ENCODE measurements around the gene SLC6A3.
"Not testable (repeated sequence)": the region's sequence is repeated elsewhere in the genome, so short reads cannot be mapped to it uniquely, and the experiment has no call there.

The SLC6A3 gene

DNA sequence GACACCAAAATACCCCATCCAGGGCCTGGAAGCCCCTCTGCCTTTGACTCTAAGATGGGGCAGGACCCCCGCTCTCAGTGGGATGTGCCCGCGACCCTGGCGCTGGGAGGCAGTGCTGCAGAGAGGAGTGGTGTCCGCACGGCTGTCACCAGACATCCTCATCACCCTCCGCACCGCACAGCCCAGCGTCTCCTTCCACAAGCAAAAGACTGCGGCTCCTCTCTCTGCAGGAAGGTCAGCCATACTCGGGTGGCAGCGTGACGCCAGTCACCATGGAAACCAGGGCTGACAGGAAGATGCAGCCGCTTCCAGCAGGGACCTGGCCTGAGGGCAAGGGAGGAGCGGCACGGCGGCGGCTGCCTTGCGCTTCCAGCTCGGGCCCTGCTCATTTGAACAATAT is 17.1 kb upstream of the SLC6A3 start:
- DNase-seq = no peak

DNA sequence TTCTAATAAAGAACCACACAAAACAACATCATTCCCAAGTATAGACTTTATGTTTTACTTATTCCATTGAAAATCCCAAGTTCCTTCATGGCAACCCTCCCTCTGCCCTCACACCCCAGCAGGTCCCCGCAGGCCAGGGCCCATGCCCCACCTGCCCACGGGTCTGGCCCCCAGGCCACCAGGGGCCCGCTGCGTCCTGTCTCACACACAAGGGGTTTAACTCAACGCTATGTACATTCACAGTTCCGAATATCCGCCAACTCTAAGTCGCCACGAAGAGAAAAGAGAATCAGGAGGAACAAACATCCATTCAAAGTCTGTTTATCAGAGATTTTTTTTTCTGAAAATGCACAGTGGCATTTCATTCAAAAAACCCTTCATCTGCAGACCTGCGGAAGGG is 16.2 kb upstream of the SLC6A3 start:
- DNase-seq = no peak

DNA sequence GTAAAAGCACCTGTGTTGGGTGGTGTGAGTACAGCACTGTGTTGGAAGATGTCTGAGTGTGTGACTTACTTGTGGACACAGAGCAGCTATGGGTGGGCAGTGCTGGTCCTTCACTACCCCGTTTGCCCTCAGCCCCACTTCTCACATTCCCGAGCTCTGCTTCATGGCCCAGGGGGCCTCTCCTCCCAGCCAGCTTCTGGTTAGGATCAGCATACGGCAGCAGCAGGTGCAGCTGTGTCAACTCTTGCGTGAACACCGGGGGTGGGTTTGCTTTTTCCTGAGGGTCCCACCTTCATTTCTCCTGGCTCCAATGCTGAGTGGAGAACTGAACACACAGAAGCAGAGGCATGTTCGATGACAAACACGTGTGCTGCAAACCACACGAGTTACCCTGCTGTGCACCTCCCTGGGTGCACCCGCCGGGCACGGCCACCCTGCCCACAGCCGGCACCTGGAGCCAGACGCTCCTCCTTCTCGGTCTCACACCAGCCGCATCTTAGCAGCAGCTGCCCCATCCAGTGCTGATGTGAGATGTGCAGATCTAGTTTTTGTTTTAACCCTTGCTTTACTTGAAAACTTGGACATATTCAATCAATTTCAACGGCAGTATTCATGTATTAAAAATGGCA is 14.9 kb upstream of the SLC6A3 start:
- no peak for DNase-seq

DNA sequence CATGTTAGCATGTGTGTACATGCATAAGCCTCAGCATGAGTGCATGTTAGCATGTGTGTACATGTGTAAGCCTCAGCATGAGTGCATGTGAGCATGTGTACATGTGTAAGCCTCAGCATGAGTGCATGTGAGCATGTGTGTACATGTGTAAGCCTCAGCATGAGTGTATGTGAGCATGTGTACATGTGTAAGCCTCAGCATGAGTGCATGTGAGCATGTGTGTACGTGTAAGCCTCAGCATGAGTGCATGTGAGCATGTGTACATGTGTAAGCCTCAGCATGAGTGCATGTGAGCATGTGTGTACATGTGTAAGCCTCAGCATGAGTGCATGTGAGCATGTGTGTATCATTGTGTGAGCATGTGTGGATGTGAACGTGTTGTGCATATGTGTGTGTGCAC is 14.2 kb upstream of the SLC6A3 start:
- not testable (repeated sequence) for DNase-seq

DNA sequence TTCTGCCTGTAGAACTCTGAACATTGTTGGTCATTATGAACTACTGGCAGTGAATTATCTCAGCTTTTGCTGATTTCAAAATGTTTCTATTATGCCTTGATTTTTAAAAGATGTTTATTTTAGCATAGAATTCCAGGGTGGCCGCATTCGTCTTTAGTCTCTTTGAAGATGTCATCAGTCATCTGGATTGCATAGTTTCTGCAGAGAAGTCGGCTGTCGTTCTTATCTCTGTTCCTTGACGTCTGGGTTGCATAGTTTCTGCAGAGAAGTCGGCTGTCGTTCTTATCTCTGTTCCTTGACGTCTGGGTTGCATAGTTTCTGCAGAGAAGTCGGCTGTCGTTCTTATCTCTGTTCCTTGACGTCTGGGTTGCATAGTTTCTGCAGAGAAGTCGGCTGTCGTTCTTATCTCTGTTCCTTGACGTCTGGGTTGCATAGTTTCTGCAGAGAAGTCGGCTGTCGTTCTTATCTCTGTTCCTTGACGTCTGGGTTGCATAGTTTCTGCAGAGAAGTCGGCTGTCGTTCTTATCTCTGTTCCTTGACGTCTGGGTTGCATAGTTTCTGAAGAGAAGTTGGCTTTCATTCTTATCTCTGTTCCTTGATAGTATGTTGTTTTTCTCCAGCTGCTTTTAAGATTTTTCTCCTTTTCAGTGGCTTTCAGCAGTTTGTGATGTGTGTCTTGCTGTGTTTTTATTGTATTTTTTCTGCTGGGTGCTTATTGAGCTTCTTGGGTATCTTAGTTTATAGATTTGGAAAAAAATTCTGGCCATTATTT is 11.1 kb upstream of the SLC6A3 start:
- DNase-seq = not testable (repeated sequence)

DNA sequence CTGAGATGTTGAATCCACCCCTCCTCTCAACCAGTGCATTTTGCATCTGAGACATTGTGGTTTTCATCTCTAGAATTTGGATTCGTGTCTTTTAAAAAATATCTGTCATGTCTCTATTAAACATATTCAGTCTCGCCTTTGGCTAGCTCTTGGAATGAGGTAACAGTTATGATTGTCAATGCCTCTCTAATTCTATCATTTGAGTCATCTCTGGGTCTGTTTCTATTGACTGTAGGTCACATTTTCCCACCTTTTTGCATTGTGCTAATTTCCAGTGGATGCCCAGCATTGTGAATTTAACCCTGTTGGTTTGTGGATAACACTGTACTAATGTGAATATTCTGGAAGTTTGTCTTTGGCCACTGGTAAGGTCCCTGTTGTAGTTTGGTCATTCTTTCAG is 8.4 kb upstream of the SLC6A3 start:
- no peak for DNase-seq

DNA sequence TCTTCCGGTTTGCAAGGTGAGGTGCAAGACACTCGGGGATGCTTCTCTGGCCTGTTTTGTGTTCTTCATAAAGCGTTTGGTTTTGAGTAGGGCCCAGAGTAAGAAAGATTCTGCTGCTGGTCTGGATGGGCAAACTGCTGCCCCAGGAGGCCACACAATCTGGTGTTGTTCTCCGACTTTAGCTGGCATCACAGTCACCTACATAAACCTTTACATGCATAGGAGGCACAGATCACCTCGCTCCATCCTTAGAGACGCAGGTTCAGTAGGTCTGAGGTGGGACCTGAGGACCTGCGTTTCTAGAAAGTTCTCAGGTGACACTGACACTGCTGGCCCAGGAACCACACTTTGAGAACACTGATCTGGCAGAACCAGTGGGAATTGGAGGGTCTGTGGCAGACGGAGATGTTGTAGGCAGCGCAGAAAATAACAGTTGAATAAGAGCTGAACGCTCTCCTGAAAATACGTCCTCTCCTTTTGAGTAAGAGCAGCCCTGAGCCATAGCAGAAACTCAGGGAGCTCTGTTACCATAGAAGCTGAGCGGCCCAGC is 3.9 kb upstream of the SLC6A3 start:
- DNase-seq = no peak

DNA sequence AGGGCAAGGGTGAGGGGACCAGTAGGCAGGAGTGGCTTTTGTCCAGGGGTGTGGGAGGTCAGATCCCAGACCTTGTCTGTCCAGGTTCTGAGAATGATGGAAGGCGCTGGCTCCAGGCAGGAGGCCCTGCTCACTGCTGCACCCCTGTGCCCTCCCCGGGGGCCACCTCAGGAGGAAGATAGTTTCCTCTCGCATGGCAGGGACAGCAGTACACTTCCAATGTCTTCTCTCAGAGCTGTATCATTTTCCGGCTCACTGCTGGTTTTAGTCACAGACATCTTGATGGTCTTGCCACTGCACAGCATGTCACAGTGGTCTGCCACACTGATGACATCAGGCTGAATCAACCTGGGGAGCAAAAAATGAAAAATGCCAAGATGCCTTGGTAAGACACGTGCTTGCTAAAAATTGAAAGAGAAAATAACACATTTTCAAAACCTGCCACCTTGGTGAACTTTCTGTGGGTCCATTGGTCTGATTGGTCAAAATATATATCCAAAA is 3.3 kb upstream of the SLC6A3 start:
- no peak for DNase-seq

DNA sequence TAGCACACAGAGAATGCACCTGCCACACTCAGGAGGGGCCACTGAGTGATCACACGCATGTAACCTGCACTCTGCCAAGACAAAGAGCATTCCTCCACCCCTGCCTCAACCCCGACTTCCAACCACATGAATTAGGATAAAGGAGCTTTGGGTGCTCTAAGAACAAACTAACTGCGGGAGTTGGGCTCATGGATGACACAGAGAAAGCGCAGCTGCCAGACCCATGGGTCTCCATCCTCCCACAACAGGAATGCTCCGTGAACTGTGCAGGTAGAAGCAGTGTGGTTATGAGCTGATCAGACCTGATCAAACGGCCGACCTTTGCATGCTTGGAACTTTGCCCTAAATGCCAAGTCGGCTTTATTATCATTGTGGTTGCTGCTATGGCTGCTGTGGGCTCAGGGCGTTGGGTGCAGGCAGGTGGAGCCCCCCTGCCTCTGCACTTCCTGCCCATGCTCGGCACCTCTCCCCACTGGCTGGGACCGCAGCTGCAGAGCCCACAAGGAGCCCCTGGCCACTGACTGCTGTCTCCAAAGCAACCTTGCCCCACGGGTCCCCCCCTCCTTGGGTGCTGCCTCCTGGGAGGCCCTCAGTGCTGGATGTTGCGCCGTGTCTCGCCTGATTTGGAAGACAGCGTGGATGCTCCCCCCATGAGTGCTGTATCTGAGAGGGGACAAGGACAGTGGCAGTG is 2.6 kb upstream of the SLC6A3 start:
- no peak for DNase-seq

DNA sequence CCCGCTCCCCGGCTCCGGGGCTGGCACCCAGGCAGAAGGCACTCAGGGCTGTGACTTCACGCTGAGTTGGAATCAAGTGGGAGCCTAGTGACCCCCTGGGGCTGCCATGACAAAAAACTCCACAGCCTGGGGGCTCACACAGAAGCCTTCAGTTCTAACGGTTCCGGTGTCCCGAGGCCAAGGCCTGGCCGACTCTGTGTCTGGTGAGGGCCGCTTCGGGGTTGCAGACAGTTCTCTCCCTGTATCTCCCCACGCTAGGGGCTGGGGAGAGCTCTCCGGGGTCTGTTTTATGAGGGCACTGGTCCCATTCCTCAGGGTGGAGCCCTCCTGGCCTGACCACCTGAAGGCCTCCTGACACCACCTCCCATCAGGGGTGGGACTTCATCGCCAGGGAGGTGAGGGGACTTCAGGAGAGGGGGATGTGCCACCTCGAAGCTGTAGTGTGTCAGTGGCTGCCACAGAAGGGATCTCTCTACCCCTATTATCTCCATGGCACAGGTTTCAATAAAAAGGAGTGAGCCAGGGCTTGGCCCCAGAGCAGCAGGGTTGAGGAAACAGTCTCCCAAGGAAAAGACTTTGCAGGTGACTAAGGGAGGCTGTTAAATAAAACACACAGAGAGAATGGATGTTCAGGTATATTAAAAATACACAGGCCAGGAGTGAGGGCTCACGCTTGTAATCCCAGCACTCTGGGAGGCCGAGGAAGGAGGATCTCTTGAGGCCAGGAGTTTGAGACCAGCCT is 1.5 kb upstream of the SLC6A3 start:
- DNase-seq = no peak

DNA sequence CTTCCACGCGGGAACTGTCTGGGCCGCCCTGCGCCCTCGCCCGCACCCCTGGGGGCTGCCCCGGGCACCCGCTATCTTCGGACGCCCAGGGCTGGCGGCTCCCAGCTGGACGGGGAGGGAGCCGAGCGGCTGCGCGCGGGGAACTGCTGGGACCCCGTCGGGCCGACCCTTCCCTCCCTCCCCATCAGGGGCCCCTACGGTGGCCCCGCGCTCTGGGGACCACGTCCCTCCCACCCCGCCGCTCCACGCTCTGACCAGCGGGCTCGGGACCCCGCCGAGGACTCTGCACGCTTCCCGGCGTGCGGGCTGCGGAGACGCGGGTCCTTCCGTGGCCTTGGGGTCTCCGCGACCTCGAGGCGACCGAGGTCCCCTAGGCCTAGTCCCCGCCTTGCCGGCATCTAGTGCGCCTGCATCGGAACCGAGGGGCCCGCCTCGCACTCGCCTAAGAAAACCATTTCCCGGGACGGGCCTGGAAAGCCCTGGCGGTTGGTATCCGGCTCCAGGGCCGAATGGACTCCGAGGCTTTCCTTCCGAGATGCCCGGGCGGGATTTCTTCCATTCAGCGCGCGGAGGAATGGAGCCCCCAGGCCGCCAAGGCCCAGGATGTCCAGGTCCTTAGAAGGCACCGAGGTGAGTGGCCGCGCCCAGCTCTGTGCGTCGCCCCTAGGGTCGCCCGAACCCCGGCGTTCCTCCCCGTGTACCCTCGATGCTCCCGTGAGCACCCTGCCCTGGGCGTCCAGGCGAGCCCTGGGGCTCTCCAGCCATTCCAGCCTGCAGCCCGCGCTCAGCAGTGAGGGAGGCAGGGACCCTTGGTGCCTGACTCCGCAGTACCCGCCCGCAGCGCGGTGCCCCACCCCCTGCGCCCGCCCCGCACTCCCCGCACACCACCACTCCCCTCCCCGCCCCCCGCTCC is 705 bp upstream of the SLC6A3 start:
- no peak for DNase-seq

DNA sequence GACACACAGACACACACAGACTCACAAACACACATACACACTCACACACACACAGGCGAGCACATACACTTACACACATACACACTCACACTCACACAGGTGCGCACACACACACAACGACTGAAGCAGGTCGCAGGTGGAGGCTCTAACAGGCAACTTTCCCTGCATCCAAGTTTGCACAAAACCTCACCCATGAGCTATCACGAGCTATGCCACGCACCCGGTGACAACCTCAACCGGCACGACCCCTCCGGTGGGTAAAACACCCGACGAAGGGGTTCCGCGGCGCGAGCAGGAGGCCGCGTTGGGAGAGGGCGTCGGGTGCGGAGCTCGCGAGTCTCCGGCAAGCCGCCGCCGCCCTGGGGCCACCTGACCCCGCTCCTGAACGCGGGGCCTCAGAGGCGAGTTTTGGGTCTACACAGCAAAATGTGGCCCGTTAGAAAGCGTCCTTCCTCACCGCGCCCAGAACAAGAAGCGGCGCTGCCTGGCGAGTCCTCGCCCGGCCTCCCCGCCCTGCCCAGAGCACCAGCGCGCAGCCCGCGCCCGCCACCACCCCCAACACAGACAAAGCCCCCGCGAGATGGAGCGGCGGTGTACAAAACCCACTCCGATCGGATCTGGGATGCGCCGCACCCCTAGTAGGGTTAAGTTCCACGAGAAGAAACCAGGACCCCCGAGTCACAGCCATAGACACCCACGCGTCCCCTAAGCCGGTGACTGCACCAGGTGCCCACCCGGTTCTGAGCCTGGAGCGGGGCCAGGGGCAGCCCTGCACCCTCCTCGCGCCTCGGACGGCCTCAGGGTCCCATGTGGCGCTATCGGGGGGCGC is 665 bp downstream of the SLC6A3 start:
- no peak for DNase-seq

DNA sequence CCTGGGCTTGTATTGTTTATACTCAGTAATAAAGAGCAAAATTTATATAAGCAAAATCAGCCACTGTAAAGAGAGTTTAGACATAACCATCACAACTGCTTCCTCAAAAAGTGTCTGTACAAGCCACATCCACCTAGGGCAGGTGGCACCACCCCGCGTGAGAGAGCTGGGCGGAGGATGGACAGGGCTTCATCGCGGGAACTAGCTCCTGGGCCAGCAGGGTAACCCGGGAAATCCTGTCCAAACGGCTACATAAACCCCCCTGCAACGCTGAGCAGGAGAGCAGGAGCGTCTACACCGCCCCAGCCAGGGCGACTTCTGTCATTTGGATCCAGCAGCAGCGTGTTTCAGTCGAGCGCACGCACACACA is 1.3 kb downstream of the SLC6A3 start:
- no peak for DNase-seq

DNA sequence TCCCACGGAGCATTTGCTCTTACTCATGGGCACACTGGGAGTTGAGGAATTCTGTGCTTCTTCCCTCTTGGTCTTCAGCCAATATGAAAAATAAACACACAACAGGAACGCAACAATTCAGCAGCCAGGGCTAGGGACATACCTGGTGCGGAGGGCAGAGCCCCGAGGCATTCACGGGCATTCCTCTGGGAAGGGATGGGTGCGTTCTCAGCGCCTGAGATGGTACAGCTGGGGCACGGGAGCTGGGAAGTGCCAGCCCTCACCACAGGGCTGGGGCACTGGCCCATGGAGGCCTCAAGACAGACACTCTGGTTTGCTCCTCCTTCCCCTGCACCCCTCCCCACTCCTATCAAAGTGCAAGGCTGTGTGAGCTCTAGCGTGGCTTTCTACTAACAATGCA is 2.1 kb downstream of the SLC6A3 start:
- DNase-seq = no peak

DNA sequence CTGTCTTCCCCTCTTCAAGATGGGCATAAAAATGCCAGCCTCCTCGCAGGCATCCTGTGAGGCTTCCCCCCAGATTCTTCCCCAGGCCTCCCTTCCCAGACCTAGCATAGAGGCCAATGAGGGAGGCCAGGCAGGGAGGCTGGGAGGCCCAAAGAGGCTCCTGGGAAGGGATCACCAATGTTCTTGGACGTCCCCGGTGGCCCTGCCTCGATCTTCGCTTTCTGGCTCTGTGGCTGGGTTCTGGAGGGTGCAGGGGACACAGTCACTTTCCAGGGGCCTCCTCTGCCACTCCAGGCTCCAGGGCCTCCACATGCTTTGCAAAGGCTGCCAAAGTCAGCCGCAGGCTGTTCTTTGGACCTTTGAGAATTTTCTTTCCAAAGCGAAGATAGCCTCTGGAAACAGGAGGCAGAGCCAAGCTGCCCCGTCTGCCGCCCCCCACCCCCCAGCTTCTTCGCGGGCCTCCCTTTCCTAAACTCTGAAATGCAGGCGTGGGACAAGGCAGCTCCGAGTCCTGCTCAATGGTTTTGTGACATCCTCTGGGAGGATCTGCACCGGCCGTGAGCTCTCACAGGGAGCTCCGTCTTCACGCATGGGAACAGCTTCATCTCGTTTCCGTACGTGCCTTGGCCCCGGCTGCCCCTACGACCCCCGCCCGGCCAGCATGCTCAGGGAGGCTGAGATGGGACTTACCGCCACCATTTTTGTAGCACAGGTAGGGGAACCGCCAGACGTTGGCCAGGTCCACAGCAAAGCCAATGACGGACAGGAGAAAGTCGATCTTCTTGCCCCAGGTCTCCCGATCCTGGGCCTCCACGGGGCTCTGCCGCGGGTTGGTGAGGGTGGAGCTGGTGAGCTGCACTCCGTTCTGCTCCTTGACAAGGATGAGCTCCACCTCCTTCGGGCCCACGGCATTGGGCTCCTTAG is 2.8 kb downstream of the SLC6A3 start:
- DNase-seq = no peak

DNA sequence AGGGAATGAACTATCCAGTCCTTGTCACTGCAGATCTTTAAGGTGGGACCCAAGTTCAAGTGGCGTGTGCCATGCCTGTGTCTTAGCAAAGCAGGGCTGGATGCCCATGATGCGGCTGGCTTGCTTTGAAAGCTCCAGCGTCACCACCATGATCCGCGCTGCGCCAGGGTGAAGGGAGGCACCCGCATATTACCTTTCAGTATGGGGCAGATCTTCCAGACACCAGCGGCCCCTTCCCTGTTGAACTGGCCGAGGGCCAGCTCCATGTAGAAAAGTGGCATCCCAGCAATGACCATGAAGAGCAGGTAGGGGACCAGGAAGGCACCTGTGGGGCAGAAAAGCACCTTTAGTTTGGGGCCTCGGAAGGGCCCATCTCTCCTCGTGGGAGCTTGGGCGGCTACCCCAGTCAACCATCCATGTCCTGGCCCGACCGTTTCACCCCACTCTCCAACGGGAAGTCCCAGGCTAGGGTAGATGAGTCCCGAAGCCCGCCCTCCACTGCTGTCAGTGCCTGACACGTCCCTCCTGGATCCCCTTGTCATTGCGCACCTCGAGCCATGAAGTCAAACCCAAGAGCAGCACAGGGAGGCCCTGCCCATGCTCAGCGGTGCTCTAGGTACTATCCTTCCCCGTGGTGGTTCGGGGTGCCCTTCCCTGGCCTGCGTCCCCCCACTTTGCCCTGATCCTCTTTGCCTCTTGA is 3.9 kb downstream of the SLC6A3 start:
- no peak for DNase-seq

DNA sequence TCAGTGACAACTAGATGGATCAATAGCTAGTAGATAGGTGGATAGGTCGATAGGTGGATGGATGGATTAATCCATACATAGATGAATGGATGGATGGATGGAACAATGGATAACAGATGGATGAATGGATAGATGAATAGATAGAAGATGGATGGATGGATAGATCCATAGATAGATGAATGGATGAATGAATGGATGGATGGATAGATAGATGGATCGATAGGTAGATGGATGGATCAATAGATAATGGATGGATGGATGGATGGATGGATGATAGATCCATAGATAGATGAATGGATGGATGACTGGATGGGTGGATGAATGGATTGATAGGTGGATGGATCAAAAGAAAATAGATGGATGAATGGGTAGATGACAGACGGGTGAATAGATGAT is 5.1 kb downstream of the SLC6A3 start:
- DNase-seq = no peak

DNA sequence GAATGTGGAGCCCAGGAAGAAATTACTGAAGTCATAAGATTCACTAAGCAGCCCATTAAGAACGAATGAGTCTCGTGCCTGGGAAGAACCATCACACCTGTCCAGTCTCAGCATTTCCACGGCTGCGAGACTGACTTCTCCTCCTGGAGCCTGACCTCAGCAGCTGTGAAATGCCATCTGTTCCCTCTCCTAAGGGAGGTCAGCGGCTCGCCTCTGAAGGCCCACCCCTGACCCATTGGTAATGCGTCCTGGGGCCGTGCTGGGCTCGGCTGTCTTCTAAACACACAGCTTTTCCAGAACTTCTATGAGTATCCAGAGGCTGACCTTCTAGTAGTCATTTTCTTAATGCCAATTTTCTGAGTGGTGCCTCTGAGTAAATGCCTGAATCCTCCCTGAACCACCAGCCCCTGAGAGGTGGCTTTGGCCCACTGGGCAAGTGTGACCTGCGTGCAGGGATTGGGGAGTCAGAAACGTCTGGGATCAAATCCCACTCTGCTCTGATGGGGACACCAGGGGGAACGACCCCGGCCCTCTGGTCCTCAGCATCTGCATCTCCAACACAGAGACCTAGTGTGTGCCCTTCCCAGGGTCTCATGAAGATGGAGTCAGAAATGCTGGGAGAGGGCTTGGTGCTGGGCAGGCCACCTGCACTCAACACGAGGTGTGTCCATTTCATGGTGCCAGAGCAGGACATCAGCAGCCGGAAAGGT is 5.7 kb downstream of the SLC6A3 start:
- DNase-seq = no peak

DNA sequence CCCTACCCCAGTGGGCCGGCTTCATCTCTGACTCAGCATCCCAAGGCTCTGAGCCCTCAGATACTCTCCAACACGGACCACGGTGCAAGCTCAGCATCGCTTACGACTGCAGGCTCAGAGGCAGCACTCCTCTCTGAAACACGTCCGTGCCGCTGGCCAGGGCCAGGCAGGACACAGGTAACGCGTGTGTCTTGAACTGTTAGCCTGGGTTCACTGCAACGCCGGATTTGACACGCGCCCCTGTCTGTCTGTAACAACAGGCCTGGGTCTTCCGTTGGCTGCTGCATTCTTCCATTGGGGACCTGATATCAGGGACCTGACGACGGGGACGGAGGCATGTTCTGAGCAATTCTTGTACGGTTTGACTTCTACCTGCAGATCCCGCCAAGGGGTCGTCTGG is 6.4 kb downstream of the SLC6A3 start:
- no peak for DNase-seq

All from NCI-H1436 treated with DMSO at 0.1 percent for 48 hours (cell line).